ENCODE results near the gene INMT. TPM values are rescaled to one million over a fixed set of nuclear protein-coding genes. Genes with fewer than 3 reads are reported as not detected.

Gene INMT
- polyA plus RNA-seq, 1 donor (not counting 4 experiments of a cell fraction or from before 2014, with no cell fraction given), result not detected

DNA sequence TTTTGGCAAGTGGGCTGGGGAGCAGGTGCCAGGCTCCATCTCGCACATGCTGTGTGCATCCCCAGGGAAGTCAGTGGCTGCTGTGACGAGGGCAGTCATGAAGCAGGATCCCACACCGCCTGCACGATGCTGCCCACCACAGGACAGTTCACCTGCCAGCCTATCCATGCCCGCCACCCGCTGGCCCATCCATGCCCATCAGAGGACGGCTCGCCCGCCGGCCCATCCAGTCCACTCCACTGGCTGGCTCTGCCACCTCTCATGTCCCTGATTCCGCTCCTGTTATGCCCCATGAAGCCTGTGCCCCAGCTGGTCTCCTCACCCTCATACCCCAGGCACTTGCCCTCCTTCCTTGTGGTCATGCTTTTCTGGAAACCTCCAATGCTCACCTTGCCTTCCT is 18.2 kb upstream of the INMT start:
- H3K9me3 ChIP-seq (ENCODE audit: control insufficient read depth, low read depth, low read length), result no peaks in the 10 kb centered on the region
- H3K9ac ChIP-seq (ENCODE audit: control insufficient read depth, extremely low read depth, insufficient read depth, low read length), result no peak overlapping the region
- no peak overlapping the region for H3K27ac ChIP-seq (ENCODE audit: control insufficient read depth, insufficient read depth, low read length)
- no peak overlapping the region for H3K4me3 ChIP-seq (ENCODE audit: control insufficient read depth in 2 of 3, extremely low read depth in 1 of 3, insufficient read depth in 2 of 3, low read depth in 1 of 3, low read length in 3 of 3)
- peaks cover 28% of the 10 kb centered on the region for H3K27me3 ChIP-seq (ENCODE audit: control insufficient read depth, extremely low read depth, insufficient read depth, low read length)
- H3K9me1 ChIP-seq (ENCODE audit: control insufficient read depth, extremely low read depth, insufficient read depth, low read length), result no peaks in the 10 kb centered on the region
- no peaks in the 10 kb centered on the region for H3K36me3 ChIP-seq (ENCODE audit: control insufficient read depth in 2 of 2, extremely low read depth in 1 of 2, insufficient read depth in 2 of 2, low read length in 2 of 2)
- DNase-seq (ENCODE audit: low read depth, low spot score) (no peak), FAIRE-seq (no peak)
- no peaks in the 10 kb centered on the region for H4K20me1 ChIP-seq (ENCODE audit: control insufficient read depth, extremely low read depth, insufficient read depth, low read length)
- dilution Hi-C loops (cut with MboI; ENCODE audit: extremely low pct_ligation_motif_present, low sequenced_read_pairs), result loop anchor here (25.0 kb wide), 1 partner anchor 96 kb away; no protein-coding TSS in a partner anchor
- no peaks in the 10 kb centered on the region for H3K79me2 ChIP-seq (ENCODE audit: control insufficient read depth, insufficient read depth, low read length)
- H3K4me2 ChIP-seq (ENCODE audit: control insufficient read depth, extremely low read depth, insufficient read depth, low read depth, low read length), result no peak overlapping the region
- TF ChIP-seq, protein P1, sequence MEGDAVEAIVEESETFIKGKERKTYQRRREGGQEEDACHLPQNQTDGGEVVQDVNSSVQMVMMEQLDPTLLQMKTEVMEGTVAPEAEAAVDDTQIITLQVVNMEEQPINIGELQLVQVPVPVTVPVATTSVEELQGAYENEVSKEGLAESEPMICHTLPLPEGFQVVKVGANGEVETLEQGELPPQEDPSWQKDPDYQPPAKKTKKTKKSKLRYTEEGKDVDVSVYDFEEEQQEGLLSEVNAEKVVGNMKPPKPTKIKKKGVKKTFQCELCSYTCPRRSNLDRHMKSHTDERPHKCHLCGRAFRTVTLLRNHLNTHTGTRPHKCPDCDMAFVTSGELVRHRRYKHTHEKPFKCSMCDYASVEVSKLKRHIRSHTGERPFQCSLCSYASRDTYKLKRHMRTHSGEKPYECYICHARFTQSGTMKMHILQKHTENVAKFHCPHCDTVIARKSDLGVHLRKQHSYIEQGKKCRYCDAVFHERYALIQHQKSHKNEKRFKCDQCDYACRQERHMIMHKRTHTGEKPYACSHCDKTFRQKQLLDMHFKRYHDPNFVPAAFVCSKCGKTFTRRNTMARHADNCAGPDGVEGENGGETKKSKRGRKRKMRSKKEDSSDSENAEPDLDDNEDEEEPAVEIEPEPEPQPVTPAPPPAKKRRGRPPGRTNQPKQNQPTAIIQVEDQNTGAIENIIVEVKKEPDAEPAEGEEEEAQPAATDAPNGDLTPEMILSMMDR (optimal IDR thresholded peaks at IDR 0.05 in 1 of 3, IDR thresholded peaks at IDR 0.05 in 1 of 3, conservative IDR thresholded peaks at IDR 0.05 in 1 of 3; ENCODE audit: extremely low read depth in 1 of 3, insufficient read depth in 2 of 3, low read length in 3 of 3), result no peak
- no peak for TF ChIP-seq EZH2 (IDR thresholded peaks at IDR 0.05; ENCODE audit: low read length)
- H3K4me1 ChIP-seq (ENCODE audit: control insufficient read depth, extremely low read depth, insufficient read depth, low read length), result no peaks in the 10 kb centered on the region
- H2AFZ ChIP-seq (ENCODE audit: control insufficient read depth, low read length), result no peak overlapping the region

- Histone ChIP-seq H3K4me1 (ENCODE audit: control insufficient read depth, extremely low read depth, insufficient read depth, low read length) (no peaks in the 10 kb centered on the region), H3K79me2 (ENCODE audit: control insufficient read depth, insufficient read depth, low read length) (no peaks in the 10 kb centered on the region), H3K36me3 (ENCODE audit: control insufficient read depth in 2 of 2, extremely low read depth in 1 of 2, insufficient read depth in 2 of 2, low read length in 2 of 2) (no peaks in the 10 kb centered on the region), H3K9me3 (ENCODE audit: control insufficient read depth, low read depth, low read length) (no peaks in the 10 kb centered on the region), H3K4me3 (ENCODE audit: control insufficient read depth in 2 of 3, extremely low read depth in 1 of 3, insufficient read depth in 2 of 3, low read depth in 1 of 3, low read length in 3 of 3) (no peak overlapping the region), H4K20me1 (ENCODE audit: control insufficient read depth, extremely low read depth, insufficient read depth, low read length) (no peaks in the 10 kb centered on the region), H3K4me2 (ENCODE audit: control insufficient read depth, extremely low read depth, insufficient read depth, low read depth, low read length) (no peak overlapping the region), H3K27me3 (ENCODE audit: control insufficient read depth, extremely low read depth, insufficient read depth, low read length) (peaks cover 24% of the 10 kb centered on the region), H3K9ac (ENCODE audit: control insufficient read depth, extremely low read depth, insufficient read depth, low read length) (no peak overlapping the region), H3K27ac (ENCODE audit: control insufficient read depth, insufficient read depth, low read length) (no peak overlapping the region), H3K9me1 (ENCODE audit: control insufficient read depth, extremely low read depth, insufficient read depth, low read length) (no peaks in the 10 kb centered on the region), H2AFZ (ENCODE audit: control insufficient read depth, low read length) (no peak overlapping the region)
- no peak for TF ChIP-seq EZH2 (IDR thresholded peaks at IDR 0.05; ENCODE audit: low read length)
- TF ChIP-seq, protein P1 (optimal IDR thresholded peaks at IDR 0.05 in 1 of 3, IDR thresholded peaks at IDR 0.05 in 1 of 3, conservative IDR thresholded peaks at IDR 0.05 in 1 of 3; ENCODE audit: extremely low read depth in 1 of 3, insufficient read depth in 2 of 3, low read length in 3 of 3), result no peak
- DNase-seq (ENCODE audit: low read depth, low spot score), result no peak
- dilution Hi-C loops (cut with MboI; ENCODE audit: extremely low pct_ligation_motif_present, low sequenced_read_pairs), result loop anchor here (25.0 kb wide), 1 partner anchor 97 kb away; no protein-coding TSS in a partner anchor
- no peak for FAIRE-seq
Measured at GRCh38 chr7:30734497-30734896, 17.4 kb upstream of the INMT start.

Data from keratinocyte (primary cell).